T-helper 2 cell treated with Interferon-gamma antibody and Interleukin-4, amounts not matched to agents 100 ng/mL and 5 ng/mL, for 36 hours (primary cell): ENCODE data around the gene MTMR2. TPM values are rescaled to one million over a fixed set of nuclear protein-coding genes. Genes with fewer than 3 reads are reported as not detected.

Experiments used
- intact Hi-C: fragments of 100-400 bp; cut with micrococcal nuclease; formaldehyde crosslinking; loops from one replicate; pipeline ENCODE4 v1.15.1; 2023
- total RNA-seq: library from RNA; stranded (reverse); gene quantifications from 2 replicates; pipeline ENCODE4 v1.2.3, GENCODE V29; 2022

Gene MTMR2
- 20.1 and 24.2 TPM in 2 replicates for total RNA-seq

GRCh38 chr11:95923728-95924413 lies at the start of gene MTMR2:
Gene MTMR2, minus strand, starts transcription at chr11:95924107. Its CDS starts 153 bp downstream, at chr11:95923954.
- intact Hi-C loops = loop anchor here (2.0 to 10.0 kb wide), 3 partner anchors 88 to 467 kb away; partner anchors contain the start of genes JRKL and MAML2

- intact Hi-C loops = no loop called here
These were observed 48.2 kb upstream of the MTMR2 start for GRCh38 chr11:95972060-95972459.

DNA sequence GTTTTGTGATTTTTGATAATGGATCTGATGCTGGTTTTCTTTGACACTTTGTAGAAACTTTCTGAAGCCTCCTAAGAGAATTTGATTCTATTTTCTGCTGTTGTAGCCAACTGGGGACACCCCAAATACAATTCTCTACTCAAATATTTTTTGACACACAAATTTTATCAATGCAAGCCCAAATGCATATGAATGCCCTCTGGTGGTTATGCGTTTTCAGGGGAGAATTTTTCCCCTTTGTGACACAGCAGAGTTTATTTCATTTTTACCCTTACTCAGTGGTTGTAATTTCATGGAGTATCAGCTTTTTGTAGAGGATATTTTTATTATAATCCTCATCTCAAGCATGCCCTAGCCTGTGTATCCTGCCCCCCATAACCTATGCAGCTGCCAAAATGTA lies 44.7 kb upstream of the MTMR2 start:
- intact Hi-C loops = loop anchor here (10.0 kb wide), 1 partner anchor 134 kb away; no protein-coding TSS in a partner anchor

- intact Hi-C loops = loop anchor here (10.0 kb wide), 1 partner anchor 129 kb away; no protein-coding TSS in a partner anchor
These were observed 40.4 kb upstream of the MTMR2 start for GRCh38 chr11:95964281-95964680.

- intact Hi-C loops = loop anchor here (10.0 kb wide), 1 partner anchor 127 kb away; no protein-coding TSS in a partner anchor
These were observed 37.9 kb upstream of the MTMR2 start for GRCh38 chr11:95961758-95962157.

GRCh38 chr11:95950905-95951304 lies 27.0 kb upstream of the MTMR2 start:
- intact Hi-C loops = no loop called here

GRCh38 chr11:95948637-95949036 lies 24.7 kb upstream of the MTMR2 start:
- intact Hi-C loops = no loop called here

- intact Hi-C loops = no loop called here
These were observed 20.7 kb upstream of the MTMR2 start for GRCh38 chr11:95944623-95945022.

- intact Hi-C loops = no loop called here
These were observed 19.6 kb upstream of the MTMR2 start for GRCh38 chr11:95943546-95943945.

- intact Hi-C loops = no loop called here
These were observed 15.2 kb upstream of the MTMR2 start for GRCh38 chr11:95939091-95939490.

DNA sequence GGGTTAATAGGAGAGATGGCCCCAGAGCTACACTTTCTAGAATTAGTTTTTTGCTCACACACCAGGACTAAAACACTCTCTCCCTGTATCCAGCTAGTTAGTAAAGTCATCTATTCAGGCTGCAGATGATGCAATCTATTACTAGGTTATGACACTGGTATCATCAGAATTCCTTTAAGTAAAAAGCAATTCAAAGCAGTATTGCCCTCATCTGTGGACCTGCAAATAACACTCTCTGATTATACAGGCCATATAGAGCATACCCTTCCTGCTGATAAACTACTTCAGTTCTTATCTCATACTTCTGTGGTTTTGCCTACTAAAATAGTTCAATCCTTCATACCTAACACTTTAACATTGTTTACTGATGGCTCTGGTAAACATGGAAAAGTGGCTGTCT lies 13.5 kb upstream of the MTMR2 start:
- intact Hi-C loops = no loop called here

DNA sequence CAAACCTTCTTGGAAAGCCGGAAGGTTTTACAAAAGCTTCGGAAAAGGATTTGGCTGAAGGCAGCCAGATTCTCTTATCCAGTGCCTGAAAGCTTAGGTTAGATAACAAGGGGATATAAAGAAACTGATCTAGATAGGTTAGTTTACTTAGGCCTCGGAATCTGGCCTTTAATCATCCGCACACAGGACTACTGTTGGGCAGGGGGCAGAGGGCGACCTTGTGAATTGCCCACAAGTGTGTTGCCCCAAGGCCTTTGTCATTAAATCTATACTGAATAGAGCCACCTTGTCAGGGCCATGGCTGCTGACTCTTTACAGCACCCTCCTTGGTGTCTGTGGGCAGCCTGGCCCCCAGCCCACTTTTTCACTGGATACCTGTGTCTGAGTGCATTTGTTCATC lies 9.7 kb upstream of the MTMR2 start:
- intact Hi-C loops = no loop called here

GRCh38 chr11:95931916-95932315 lies 8.0 kb upstream of the MTMR2 start:
- intact Hi-C loops = no loop called here

DNA sequence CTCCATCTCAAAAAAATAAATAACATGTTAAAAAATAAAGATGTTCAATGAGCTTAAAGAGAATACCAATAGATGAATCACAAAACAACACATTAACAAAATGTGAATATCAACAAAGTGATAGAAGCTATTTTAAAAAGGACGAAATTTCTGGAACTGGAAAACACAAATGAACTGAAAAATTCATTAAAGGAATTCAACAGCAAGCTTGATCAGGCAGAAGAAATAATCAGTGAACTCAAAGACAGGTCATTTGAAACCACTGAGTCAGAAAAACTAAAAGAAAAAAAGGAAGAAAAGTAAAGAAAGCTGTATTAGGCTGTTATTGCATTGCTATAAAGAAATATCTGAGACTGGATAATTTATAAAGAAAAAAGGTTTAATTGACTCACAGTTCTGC lies 7.0 kb upstream of the MTMR2 start:
- intact Hi-C loops = no loop called here

DNA sequence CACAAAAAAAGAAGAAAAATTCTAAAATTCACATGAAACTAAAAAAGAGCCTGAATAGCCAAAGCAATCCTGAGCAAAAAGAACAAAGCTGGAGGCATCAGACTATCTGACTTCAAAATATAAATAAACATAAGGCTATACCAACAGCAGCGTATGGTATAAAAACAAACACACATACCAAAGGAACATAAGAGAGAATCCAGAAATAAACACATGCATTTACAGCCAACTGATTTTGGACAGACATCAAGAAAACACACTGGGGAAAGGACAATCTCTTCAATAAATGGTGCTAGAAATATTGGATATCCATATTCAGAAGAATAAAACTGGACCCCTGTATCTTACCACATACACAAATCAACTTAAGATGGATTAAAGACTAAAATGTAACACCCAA lies 2.8 kb upstream of the MTMR2 start:
- intact Hi-C loops = loop anchor here (10.0 kb wide), 1 partner anchor 418 kb away; the partner anchor contains the start of gene MAML2

GRCh38 chr11:95925011-95925410 lies 1.1 kb upstream of the MTMR2 start:
- intact Hi-C loops = loop anchor here (10.0 kb wide), 1 partner anchor 420 kb away; the partner anchor contains the start of gene MAML2

DNA sequence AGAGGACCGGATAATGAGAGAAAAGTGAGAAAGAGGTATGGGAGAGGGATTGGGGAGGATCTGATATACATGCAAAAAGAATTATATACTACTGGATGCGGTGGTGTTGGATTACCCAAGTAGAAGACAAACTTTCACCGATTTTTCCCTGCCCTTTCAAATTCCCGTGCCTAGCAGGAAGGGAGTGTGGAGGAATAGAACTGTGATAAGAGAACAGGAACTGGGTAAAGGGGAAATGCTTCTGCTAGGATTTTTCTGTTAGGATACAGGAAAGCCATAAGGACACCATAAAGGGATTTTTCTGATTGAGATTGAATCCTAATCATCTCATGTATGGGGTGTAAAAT lies 480 bp upstream of the MTMR2 start:
- intact Hi-C loops = loop anchor here (5.0 to 10.0 kb wide), 2 partner anchors 88 to 420 kb away; partner anchors contain the start of gene MAML2

DNA sequence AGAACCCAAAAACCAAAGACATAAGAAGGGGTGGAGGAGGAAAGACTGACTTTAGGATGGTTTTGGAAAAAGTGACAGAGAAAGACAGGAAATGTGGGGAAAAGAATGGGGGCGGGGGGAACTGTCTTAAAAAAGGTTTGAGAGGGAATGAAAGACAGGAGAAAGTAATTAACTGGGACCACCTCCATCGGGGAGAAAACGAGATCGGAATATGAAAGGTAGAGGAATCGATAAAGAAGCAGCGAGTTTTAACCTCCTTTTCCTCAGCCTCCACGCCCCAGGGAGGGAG lies 524 bp downstream of the MTMR2 start:
- intact Hi-C loops = loop anchor here (2.0 to 10.0 kb wide), 3 partner anchors 89 to 467 kb away; partner anchors contain the start of genes JRKL and MAML2

DNA sequence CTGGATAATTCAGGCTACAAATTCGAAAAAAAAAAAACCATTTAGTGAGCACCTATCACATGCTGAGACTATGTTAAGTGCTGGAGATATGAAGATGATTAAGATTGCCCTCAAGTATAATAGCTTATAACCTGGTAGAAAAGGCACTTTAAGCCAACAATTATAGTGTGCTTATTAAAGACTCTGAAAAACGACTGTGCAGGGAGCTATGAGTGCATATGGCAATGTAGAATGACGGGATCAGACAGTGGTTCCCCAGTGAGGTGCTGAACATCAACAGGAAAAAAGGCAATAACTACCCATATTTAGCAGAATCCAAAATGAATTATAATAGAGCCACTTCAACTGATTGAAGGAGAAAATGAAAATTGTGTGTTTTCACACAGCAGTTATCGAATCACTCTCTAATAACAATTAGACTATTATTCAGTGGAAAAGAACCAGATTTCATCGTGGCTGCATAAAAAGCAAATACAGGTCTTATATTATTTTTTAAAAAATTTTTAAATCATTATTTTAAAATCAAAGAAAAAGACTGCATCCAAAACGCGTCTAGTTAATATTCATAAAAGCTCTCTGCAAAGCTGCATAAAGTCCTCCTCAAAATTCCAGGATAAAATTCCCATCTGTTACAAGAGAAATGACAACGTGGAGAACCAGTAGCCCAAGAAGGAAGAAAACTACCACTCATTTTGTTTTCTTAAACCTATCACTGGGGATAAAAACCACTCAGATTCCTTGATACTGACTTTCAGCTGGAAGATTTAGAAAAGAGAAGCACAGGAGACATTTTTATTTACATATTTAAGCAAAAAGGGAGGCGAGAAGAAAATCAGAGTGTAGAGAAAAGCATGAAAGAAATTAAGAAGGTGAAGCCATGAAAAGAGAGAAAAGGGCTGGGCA lies 1.1 kb downstream of the MTMR2 start:
- intact Hi-C loops = loop anchor here (2.0 to 10.0 kb wide), 3 partner anchors 90 to 468 kb away; partner anchors contain the start of genes JRKL and MAML2

- intact Hi-C loops = loop anchor here (2.0 to 10.0 kb wide), 3 partner anchors 90 to 469 kb away; partner anchors contain the start of genes JRKL and MAML2
These were observed 1.8 kb downstream of the MTMR2 start for GRCh38 chr11:95922099-95922498.

DNA sequence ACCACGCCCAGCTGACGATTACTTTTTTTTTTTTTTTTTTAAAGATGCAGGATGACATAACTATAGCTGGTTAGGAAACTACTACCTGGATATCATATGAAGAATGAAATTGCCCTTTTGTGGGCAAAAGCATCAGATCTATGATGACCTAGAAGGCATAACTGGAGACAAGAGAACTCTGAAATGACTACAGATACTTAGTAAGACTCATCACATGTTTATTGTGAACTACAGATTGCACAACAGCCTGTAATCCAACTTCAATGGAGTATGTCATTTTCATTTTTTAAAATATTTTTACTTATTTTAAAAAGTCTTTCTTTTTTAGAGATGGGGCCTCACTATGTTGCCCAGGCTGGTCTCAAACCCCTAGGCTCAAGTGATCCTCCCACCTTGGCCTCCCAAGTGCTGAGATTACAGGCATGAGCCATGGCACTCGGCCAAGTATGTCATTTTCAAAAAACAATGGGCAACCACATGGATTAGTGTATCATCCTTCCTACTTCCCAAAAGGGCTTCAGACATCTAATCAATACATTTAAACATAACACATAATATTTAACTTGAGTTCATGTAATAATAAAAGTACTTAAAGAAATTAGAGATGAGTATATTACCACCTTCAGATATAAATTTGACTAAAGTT lies 3.3 kb downstream of the MTMR2 start:
- intact Hi-C loops = loop anchor here (5.0 to 10.0 kb wide), 2 partner anchors 92 to 424 kb away; partner anchors contain the start of gene MAML2
